HG03378 (cell line): ENCODE results near the gene LINC00237.
A peak's percentile ranks its signal among the peaks of the same experiment; 100 is the strongest.

ENCODE experiments used
- ATAC-seq: cut with Tn5 transposase; IDR thresholded peaks from one replicate; pipeline ENCODE4 v1.9.1; 2021; ENCODE audit warnings: mild to moderate bottlenecking, moderate library complexity; ENCODE audit not compliant: unreplicated experiment

LINC00237 gene

GRCh38 chr20:21125849-21126580, 19.9 kb upstream of the LINC00237 start, which contains the start of gene KIZ:
Gene KIZ, plus strand, starts transcription at chr20:21126082. Its CDS starts 34 bp downstream, at chr20:21126116.
- ATAC-seq, result peak; percentile 88

GRCh38 chr20:21125072-21125848, 19.1 kb upstream of the LINC00237 start:
- ATAC-seq, result peak; percentile 37

GRCh38 chr20:21124190-21124589, 18.0 kb upstream of the LINC00237 start:
- ATAC-seq, result no peak

- ATAC-seq, result no peak
Observed at GRCh38 chr20:21118782-21119181, 12.6 kb upstream of the LINC00237 start.

- ATAC-seq, result no peak
Observed at GRCh38 chr20:21118138-21118537, 12.0 kb upstream of the LINC00237 start.

- ATAC-seq, result no peak
Observed at GRCh38 chr20:21117521-21117920, 11.4 kb upstream of the LINC00237 start.

- ATAC-seq, result no peak
Observed at GRCh38 chr20:21114584-21114983, 8.4 kb upstream of the LINC00237 start.

- ATAC-seq, result no peak
Observed at GRCh38 chr20:21113697-21114096, 7.5 kb upstream of the LINC00237 start.

GRCh38 chr20:21111416-21111815, 5.3 kb upstream of the LINC00237 start:
- ATAC-seq, result no peak

- no peak for ATAC-seq
Observed at GRCh38 chr20:21110811-21111210, 4.7 kb upstream of the LINC00237 start.

- no peak for ATAC-seq
Observed at GRCh38 chr20:21109144-21109543, 3.0 kb upstream of the LINC00237 start.

- no peak for ATAC-seq
Observed at GRCh38 chr20:21105429-21106170, 558 bp downstream of the LINC00237 start.

GRCh38 chr20:21104921-21105320, 1.2 kb downstream of the LINC00237 start:
- ATAC-seq, result no peak

- ATAC-seq, result no peak
Observed at GRCh38 chr20:21104466-21104761, 1.7 kb downstream of the LINC00237 start.

GRCh38 chr20:21103582-21104465, 2.3 kb downstream of the LINC00237 start:
- no peak for ATAC-seq

GRCh38 chr20:21102603-21103311, 3.4 kb downstream of the LINC00237 start:
- ATAC-seq, result peak; percentile 34

- no peak for ATAC-seq
Observed at GRCh38 chr20:21101932-21102575, 4.1 kb downstream of the LINC00237 start.

- no peak for ATAC-seq
Observed at GRCh38 chr20:21101453-21101931, 4.7 kb downstream of the LINC00237 start.
